Uterus (tissue), 4 donors: ENCODE results near the gene VMA21. TPM values are rescaled to one million over a fixed set of nuclear protein-coding genes. Genes with fewer than 3 reads are reported as not detected.

Experiments
- DNase-seq, 2 donors: peaks; one replicate each; pipeline ENCODE4 v3.0.0-alpha.2; 2019 to 2020
- H3K27ac ChIP-seq, 2 donors: fragments of 200-600 bp; sonication (generic); 1 replicate in 1 of 2; 2 replicates in 1 of 2; pipeline ENCODE4 v1.5.1; 2016 to 2018
- H3K27me3 ChIP-seq, 2 donors: fragments of 200-600 bp; sonication (generic); one replicate each; pipeline ENCODE4 v1.5.1; 2018 to 2019; ENCODE audit warnings: control low read depth in 1 of 2
- H3K36me3 ChIP-seq, 2 donors: fragments of 200-600 bp; sonication (generic); one replicate each; pipeline ENCODE4 v1.5.1; 2019; ENCODE audit warnings: control low read depth in 1 of 2
- H3K4me1 ChIP-seq, 2 donors: fragments of 200-600 bp; sonication (generic); one replicate each; pipeline ENCODE4 v1.5.1; 2018 to 2019; ENCODE audit warnings: control low read depth in 1 of 2
- H3K4me3 ChIP-seq, 2 donors: fragments of 200-600 bp; sonication (generic); 1 replicate in 1 of 2; 2 replicates in 1 of 2; pipeline ENCODE4 v1.5.1; 2018 to 2019; ENCODE audit warnings: mild to moderate bottlenecking in 1 of 2
- H3K9me3 ChIP-seq, 2 donors: fragments of 200-600 bp; sonication (generic); one replicate each; pipeline ENCODE4 v1.5.1; 2019; ENCODE audit warnings: control low read depth in 1 of 2
- CTCF ChIP-seq, 4 experiments: fragments of 200-600 bp in 2 of 4; fragments of 450-650 bp in 2 of 4; sonication (generic) in 2 of 4; IDR thresholded peaks; one replicate each; pipeline ENCODE4 v1.5.1; 2016 to 2019; ENCODE audit warnings: antibody characterized with exemption in 4 of 4, mild to moderate bottlenecking in 2 of 4, moderate library complexity in 1 of 4
- POLR2A ChIP-seq, 2 donors: fragments of 450-650 bp; IDR thresholded peaks; one replicate each; pipeline ENCODE4 v1.6.1; 2016; ENCODE audit warnings: antibody characterized with exemption in 2 of 2, mild to moderate bottlenecking in 1 of 2, moderate library complexity in 1 of 2
- intact Hi-C: fragments of 100-400 bp; cut with DNase I; formaldehyde crosslinking; loops from one replicate; pipeline ENCODE4 v1.15.1; 2023; ENCODE audit warnings: low total_unique reads
- total RNA-seq, 4 donors: library from RNA; depleted of rRNA in 3 of 4; stranded (reverse); fragments of >200 nt in 3 of 4; gene quantifications; one replicate each; pipeline versions ENCODE4 v1.1.0 to v1.2.4, GENCODE V29; 2014 to 2023
- donor health status: DM: yes; HTN: yes; CAD: no.

VMA21 gene
- total RNA-seq, 4 donors from 2014 or later = 12.9 to 79.2 (median 23.7) TPM

GRCh38 chrX:151365579-151365978 lies 31.4 kb upstream of the VMA21 start:
- intact Hi-C loops = no loop called here
- no peak for TF ChIP-seq CTCF (IDR thresholded peaks at IDR 0.05)
- no peak for TF ChIP-seq POLR2A (IDR thresholded peaks at IDR 0.05)

GRCh38 chrX:151370906-151371305 lies 26.1 kb upstream of the VMA21 start:
- Histone ChIP-seq H3K4me1 (no peaks in the 10 kb centered on the region), H3K4me3 (no peak overlapping the region), H3K36me3 (no peaks in the 10 kb centered on the region), H3K9me3 (no peaks in the 10 kb centered on the region), H3K27ac (no peak overlapping the region), H3K27me3 (no peaks in the 10 kb centered on the region)
- TF ChIP-seq POLR2A (IDR thresholded peaks at IDR 0.05) = no peak
- no peak for TF ChIP-seq CTCF (IDR thresholded peaks at IDR 0.05)
- intact Hi-C loops = no loop called here
- no peak for DNase-seq

More at GRCh38 chrX:151365579-151365978, 31.4 kb upstream of the VMA21 start:
- H3K4me3 ChIP-seq = no peak overlapping the region
- H3K27me3 ChIP-seq = no peaks in the 10 kb centered on the region
- no peaks in the 10 kb centered on the region for H3K4me1 ChIP-seq
- DNase-seq = no peak
- no peaks in the 10 kb centered on the region for H3K9me3 ChIP-seq
- no peaks in the 10 kb centered on the region for H3K36me3 ChIP-seq
- H3K27ac ChIP-seq = no peak overlapping the region

- Histone ChIP-seq H3K27ac (no peak overlapping the region), H3K36me3 (no peaks in the 10 kb centered on the region), H3K9me3 (no peaks in the 10 kb centered on the region), H3K27me3 (no peaks in the 10 kb centered on the region), H3K4me1 (no peaks in the 10 kb centered on the region), H3K4me3 (no peak overlapping the region)
- intact Hi-C loops = no loop called here
- no peak for TF ChIP-seq CTCF (IDR thresholded peaks at IDR 0.05)
- no peak for TF ChIP-seq POLR2A (IDR thresholded peaks at IDR 0.05)
- DNase-seq = no peak
These were observed 12.2 kb upstream of the VMA21 start for GRCh38 chrX:151384807-151385206.

GRCh38 chrX:151386838-151387459 lies 10.1 kb upstream of the VMA21 start:
- no peak for DNase-seq
- Histone ChIP-seq H3K4me1 (no peaks in the 10 kb centered on the region), H3K27ac (no peak overlapping the region), H3K4me3 (no peak overlapping the region), H3K36me3 (no peaks in the 10 kb centered on the region), H3K27me3 (no peaks in the 10 kb centered on the region), H3K9me3 (no peaks in the 10 kb centered on the region)
- TF ChIP-seq POLR2A (IDR thresholded peaks at IDR 0.05) (no peak), CTCF (IDR thresholded peaks at IDR 0.05) (no peak)
- intact Hi-C loops = no loop called here

GRCh38 chrX:151391722-151392121 lies 5.3 kb upstream of the VMA21 start:
- Histone ChIP-seq H3K27ac (no peak overlapping the region), H3K4me1 (no peaks in the 10 kb centered on the region), H3K27me3 (no peaks in the 10 kb centered on the region), H3K9me3 (no peaks in the 10 kb centered on the region), H3K4me3 (no peak overlapping the region), H3K36me3 (no peaks in the 10 kb centered on the region)
- intact Hi-C loops = no loop called here
- TF ChIP-seq POLR2A (IDR thresholded peaks at IDR 0.05) (no peak), CTCF (IDR thresholded peaks at IDR 0.05) (no peak)
- DNase-seq = no peak
